IMR-90 (cell line): ENCODE results near the gene HSPD1. TPM values are rescaled to one million over a fixed set of nuclear protein-coding genes. Genes with fewer than 3 reads are reported as not detected.

Source experiments
- ATAC-seq: fragments of 200-7000 bp; cut with Tn5 transposase; 2 replicates; pipeline ENCODE4 v1.9.1; 2020; ENCODE audit warnings: low read depth, mild to moderate bottlenecking, moderate library complexity
- BruUV-seq: library from RNA; stranded (reverse); fragments of 400-500 nt; replicated peaks from 2 replicates; lab custom pipeline; 2021; lab: Mats Ljungman, UMichigan
- CTCF ChIA-PET: fragments of 300-600 bp; formaldehyde crosslinking; extraction: SDS; loops from one replicate; lab custom pipeline; 2021; ENCODE audit warnings: antibody characterized with exemption; lab: Yijun Ruan, JAX
- POLR2A ChIA-PET: fragments of 300-600 bp; sonication (Branson Sonifier 250); formaldehyde crosslinking; loops from one replicate; lab custom pipeline; 2022; ENCODE audit warnings: antibody characterized with exemption; ENCODE audit not compliant: unreplicated experiment; lab: Charles Lee
- DNase-seq: peaks from one replicate; pipeline ENCODE4 v3.0.0; 2013
- H2AFZ ChIP-seq: replicated peaks from 2 replicates; pipeline ENCODE3; 2013; ENCODE audit warnings: low read length, mild to moderate bottlenecking; ENCODE audit not compliant: poor library complexity
- H2AK5ac ChIP-seq: 2 replicates; pipeline ENCODE4 v1.6.1; 2013; ENCODE audit warnings: low read depth, low read length, inconsistent platforms
- H2AK9ac ChIP-seq: replicated peaks from 2 replicates; pipeline ENCODE3; 2013; ENCODE audit warnings: mild to moderate bottlenecking, low read depth, low read length, moderate library complexity; ENCODE audit not compliant: poor library complexity
- H2BK120ac ChIP-seq: 2 replicates; pipeline ENCODE4 v1.6.1; 2013; ENCODE audit warnings: low read depth, low read length, inconsistent platforms
- H2BK15ac ChIP-seq: 3 replicates; pipeline ENCODE4 v1.6.1; 2013; ENCODE audit warnings: low read depth, low read length, inconsistent platforms
- H2BK20ac ChIP-seq: 2 replicates; pipeline ENCODE4 v1.6.1; 2013; ENCODE audit warnings: low read depth, mild to moderate bottlenecking, inconsistent platforms, low read length, moderate library complexity
- H2BK5ac ChIP-seq: 2 replicates; pipeline ENCODE4 v1.6.1; 2013; ENCODE audit warnings: mild to moderate bottlenecking, low read depth, low read length, inconsistent platforms; ENCODE audit not compliant: poor library complexity, severe bottlenecking
- H3K14ac ChIP-seq: replicated peaks from 2 replicates; pipeline ENCODE4 v1.6.1; 2013; ENCODE audit warnings: low read depth, low read length, inconsistent platforms
- H3K18ac ChIP-seq: 2 replicates; pipeline ENCODE4 v1.6.1; 2013; ENCODE audit warnings: low read depth, low read length, control low read depth
- H3K23ac ChIP-seq: 2 replicates; pipeline ENCODE4 v1.6.1; 2013; ENCODE audit warnings: low read depth, low read length, inconsistent platforms
- H3K27ac ChIP-seq: 2 replicates; pipeline ENCODE4 v1.5.1; 2013; ENCODE audit warnings: mild to moderate bottlenecking, control low read depth, low read length; ENCODE audit not compliant: insufficient read depth
- H3K27me3 ChIP-seq: 2 replicates; pipeline ENCODE4 v1.6.1; 2013; ENCODE audit warnings: low read length; ENCODE audit not compliant: control insufficient read depth, insufficient read depth
- H3K36me3 ChIP-seq: 2 replicates; pipeline ENCODE4 v1.6.1; 2013; ENCODE audit warnings: low read length, mixed read lengths; ENCODE audit not compliant: control insufficient read depth, insufficient read depth
- H3K4ac ChIP-seq: 2 replicates; pipeline ENCODE4 v1.6.1; 2013; ENCODE audit warnings: low read depth, low read length, inconsistent platforms
- H3K4me1 ChIP-seq: 2 replicates; pipeline ENCODE4 v1.6.1; 2013; ENCODE audit warnings: low read length, mixed read lengths; ENCODE audit not compliant: control insufficient read depth, insufficient read depth
- H3K4me2 ChIP-seq: 2 replicates; pipeline ENCODE4 v1.6.1; 2013; ENCODE audit warnings: low read depth, mild to moderate bottlenecking, control low read depth, low read length, moderate library complexity
- H3K4me3 ChIP-seq: 2 replicates; pipeline ENCODE4 v1.5.1; 2013; ENCODE audit warnings: low read depth, mild to moderate bottlenecking, control low read depth, low read length, moderate library complexity; ENCODE audit not compliant: insufficient read depth
- H3K56ac ChIP-seq: 2 replicates; pipeline ENCODE4 v1.6.1; 2013; ENCODE audit warnings: low read length, inconsistent platforms; ENCODE audit not compliant: insufficient read depth; ENCODE audit errors: extremely low read depth
- H3K79me1 ChIP-seq, 2 experiments: 2 replicates each; pipeline ENCODE4 v1.6.1; 2013; ENCODE audit warnings: low read length in 2 of 2, inconsistent platforms in 1 of 2, low read depth in 1 of 2
- H3K9ac ChIP-seq: 2 replicates; pipeline ENCODE4 v1.6.1; 2013; ENCODE audit warnings: low read depth, low read length, control low read depth
- H3K9me1 ChIP-seq: 2 replicates; pipeline ENCODE4 v1.6.1; 2013; ENCODE audit warnings: low read length, inconsistent platforms; ENCODE audit not compliant: insufficient read depth
- H3K9me3 ChIP-seq: 2 replicates; pipeline ENCODE4 v1.6.1; 2013; ENCODE audit warnings: low read length; ENCODE audit not compliant: control insufficient read depth, insufficient read depth
- H4K20me1 ChIP-seq: 2 replicates; pipeline ENCODE4 v1.6.1; 2013; ENCODE audit warnings: low read length, inconsistent platforms; ENCODE audit not compliant: insufficient read depth
- H4K5ac ChIP-seq: 2 replicates; pipeline ENCODE4 v1.6.1; 2013; ENCODE audit warnings: mild to moderate bottlenecking, low read depth, low read length, control low read depth
- H4K8ac ChIP-seq, 2 experiments: 2 replicates each; pipeline ENCODE4 v1.6.1; 2013; ENCODE audit warnings: low read depth in 2 of 2, low read length in 2 of 2, control low read depth in 1 of 2, inconsistent platforms in 1 of 2
- H4K91ac ChIP-seq: 2 replicates; pipeline ENCODE4 v1.6.1; 2013; ENCODE audit warnings: low read depth, low read length, inconsistent platforms; ENCODE audit not compliant: insufficient read depth
- CEBPB ChIP-seq: IDR thresholded peaks from 2 replicates; pipeline ENCODE4 v1.6.1; 2012; ENCODE audit warnings: low read depth, low read length, improper control_type of control experiment
- CHD1 ChIP-seq: IDR thresholded peaks from 2 replicates; pipeline ENCODE4 v1.6.1; 2012; ENCODE audit warnings: low read depth, low read length, improper control_type of control experiment
- FOS ChIP-seq: fragments of 150-350 bp; IDR thresholded peaks from 2 replicates; pipeline ENCODE4 v1.6.1; 2016; ENCODE audit warnings: low read depth, low read length
- MAFK ChIP-seq: IDR thresholded peaks from 2 replicates; pipeline ENCODE4 v1.6.1; 2012; ENCODE audit warnings: low read depth, low read length, improper control_type of control experiment
- NFE2L2 ChIP-seq: fragments of 150-350 bp; IDR thresholded peaks from 2 replicates; pipeline ENCODE4 v1.6.1; 2016; ENCODE audit warnings: low read depth, mild to moderate bottlenecking, low read length
- POLR2A ChIP-seq: IDR thresholded peaks from 2 replicates; pipeline ENCODE4 v1.6.1; 2012; ENCODE audit warnings: mild to moderate bottlenecking, low read depth, low read length
- RAD21 ChIP-seq: IDR thresholded peaks from 2 replicates; pipeline ENCODE4 v1.6.1; 2012; ENCODE audit warnings: low read length, improper control_type of control experiment
- RCOR1 ChIP-seq: IDR thresholded peaks from 2 replicates; pipeline ENCODE4 v1.6.1; 2012; ENCODE audit warnings: mild to moderate bottlenecking, low read length, improper control_type of control experiment; ENCODE audit not compliant: insufficient replicate concordance
- RFX5 ChIP-seq: IDR thresholded peaks from 2 replicates; pipeline ENCODE4 v1.8.0; 2012; ENCODE audit warnings: low read depth, mild to moderate bottlenecking, low read length, moderate library complexity
- SMC3 ChIP-seq: fragments of 150-350 bp; IDR thresholded peaks from 2 replicates; pipeline ENCODE4 v1.6.1; 2016; ENCODE audit warnings: low read depth, mild to moderate bottlenecking, antibody characterized with exemption, low read length, moderate library complexity
- dilution Hi-C: fragments of 300-500 bp; cut with HindIII; formaldehyde crosslinking; loops from one replicate; pipeline ENCODE4 v1.14.3; 2018; ENCODE audit warnings: low sequenced_read_pairs; ENCODE audit not compliant: unreplicated experiment
- in situ Hi-C: fragments of 300-500 bp; cut with MboI; formaldehyde crosslinking; loops from 3 replicates; pipeline ENCODE4 v1.14.3; 2019; ENCODE audit warnings: low sequenced_read_pairs, inconsistent platforms, mixed read lengths
- intact Hi-C: fragments of 100-400 bp; cut with micrococcal nuclease; formaldehyde crosslinking; loops from 2 replicates; pipeline ENCODE4 v1.10.0; 2022
- polyA plus RNA-seq, 3 experiments: library from polyadenylated mRNA; depleted of rRNA; stranded (reverse); fragments of >200 nt; gene quantifications; 2 replicates each; pipeline ENCODE4 v1.2.3, GENCODE V29; 2012; ENCODE audit warnings: low replicate concordance in 1 of 3
- total RNA-seq: library from RNA; depleted of rRNA; stranded (reverse); fragments of >200 nt; gene quantifications from 2 replicates; pipeline ENCODE4 v1.2.3, GENCODE V29; 2012
- TF ChIP-seq, protein P1 (sequence below): conservative IDR thresholded peaks from 2 replicates; pipeline ENCODE4 v1.5.1; 2012; ENCODE audit warnings: mild to moderate bottlenecking, low read depth, low read length, improper control_type of control experiment
- TF ChIP-seq, protein P2 (sequence below): fragments of 150-350 bp; IDR thresholded peaks from 2 replicates; pipeline ENCODE4 v1.6.1; 2016; ENCODE audit warnings: low read depth, mild to moderate bottlenecking, low read length, moderate library complexity, borderline replicate concordance

HSPD1 gene
- total and polyA plus RNA-seq, 2 of the 4 experiments (the other 2 are of a cell fraction): 171 TPM

DNA sequence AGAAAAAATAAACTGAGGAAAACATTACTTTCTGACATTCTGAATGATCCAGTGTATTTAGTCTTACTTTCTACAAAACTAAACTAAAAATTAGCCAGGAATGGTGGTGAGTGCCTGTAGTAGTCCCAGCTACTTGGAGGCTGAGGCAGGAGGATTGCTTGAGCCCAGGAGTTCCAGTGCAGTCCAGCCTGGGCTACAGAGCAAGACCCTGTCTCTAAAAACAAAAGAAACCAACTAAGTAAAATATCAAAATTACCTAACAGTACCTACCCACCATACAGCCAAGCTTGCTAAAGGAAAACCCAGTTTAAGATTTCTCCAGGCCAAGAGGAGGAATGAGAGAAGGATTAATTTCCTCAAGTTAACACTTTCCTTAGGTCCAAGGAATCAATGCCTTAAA lies 2.9 kb downstream of the HSPD1 start:
- Histone ChIP-seq H3K4me2 (no peak overlapping the region), H3K14ac (no peak overlapping the region), H4K5ac (no peak overlapping the region), H2BK120ac (no peak overlapping the region), H3K9me3 (no peaks in the 10 kb centered on the region), H4K8ac (no peak overlapping the region), H3K4me3 (no peak overlapping the region), H2AK9ac (no peak overlapping the region), H2BK5ac (no peak overlapping the region), H2AK5ac (no peak overlapping the region), H3K4ac (no peak overlapping the region), H3K36me3 (peaks cover 25% of the 10 kb centered on the region), H2BK15ac (no peak overlapping the region), H3K9ac (no peak overlapping the region), H3K4me1 (0 out of 2 replicates have a peak, but pooled peaks cover 1% of the 10 kb centered on the region), H4K91ac (no peak overlapping the region), H3K23ac (0 out of 2 replicates have a peak overlapping the region, but pooled peaks have one; percentile 24), H2AFZ (no peak overlapping the region), H3K27ac (no peak overlapping the region), H3K79me1 (peaks cover 22 to 38% of the 10 kb centered on the region in 2 experiments), H3K9me1 (0 out of 2 replicates have a peak, but pooled peaks cover 3% of the 10 kb centered on the region), H3K56ac (no peak overlapping the region), H2BK20ac (no peak overlapping the region), H3K18ac (no peak overlapping the region), H3K27me3 (no peaks in the 10 kb centered on the region), H4K20me1 (peaks cover 34% of the 10 kb centered on the region)
- no TSS peak for BruUV-seq
- TF ChIP-seq, protein P1, sequence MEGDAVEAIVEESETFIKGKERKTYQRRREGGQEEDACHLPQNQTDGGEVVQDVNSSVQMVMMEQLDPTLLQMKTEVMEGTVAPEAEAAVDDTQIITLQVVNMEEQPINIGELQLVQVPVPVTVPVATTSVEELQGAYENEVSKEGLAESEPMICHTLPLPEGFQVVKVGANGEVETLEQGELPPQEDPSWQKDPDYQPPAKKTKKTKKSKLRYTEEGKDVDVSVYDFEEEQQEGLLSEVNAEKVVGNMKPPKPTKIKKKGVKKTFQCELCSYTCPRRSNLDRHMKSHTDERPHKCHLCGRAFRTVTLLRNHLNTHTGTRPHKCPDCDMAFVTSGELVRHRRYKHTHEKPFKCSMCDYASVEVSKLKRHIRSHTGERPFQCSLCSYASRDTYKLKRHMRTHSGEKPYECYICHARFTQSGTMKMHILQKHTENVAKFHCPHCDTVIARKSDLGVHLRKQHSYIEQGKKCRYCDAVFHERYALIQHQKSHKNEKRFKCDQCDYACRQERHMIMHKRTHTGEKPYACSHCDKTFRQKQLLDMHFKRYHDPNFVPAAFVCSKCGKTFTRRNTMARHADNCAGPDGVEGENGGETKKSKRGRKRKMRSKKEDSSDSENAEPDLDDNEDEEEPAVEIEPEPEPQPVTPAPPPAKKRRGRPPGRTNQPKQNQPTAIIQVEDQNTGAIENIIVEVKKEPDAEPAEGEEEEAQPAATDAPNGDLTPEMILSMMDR: no peak
- no peak for TF ChIP-seq RCOR1
- TF ChIP-seq FOS: no peak
- TF ChIP-seq MAFK: no peak
- no peak for TF ChIP-seq CHD1
- TF ChIP-seq CEBPB: no peak
- TF ChIP-seq SMC3: no peak
- TF ChIP-seq NFE2L2: no peak
- no peak for TF ChIP-seq RAD21
- TF ChIP-seq POLR2A: no peak
- TF ChIP-seq, protein P2, sequence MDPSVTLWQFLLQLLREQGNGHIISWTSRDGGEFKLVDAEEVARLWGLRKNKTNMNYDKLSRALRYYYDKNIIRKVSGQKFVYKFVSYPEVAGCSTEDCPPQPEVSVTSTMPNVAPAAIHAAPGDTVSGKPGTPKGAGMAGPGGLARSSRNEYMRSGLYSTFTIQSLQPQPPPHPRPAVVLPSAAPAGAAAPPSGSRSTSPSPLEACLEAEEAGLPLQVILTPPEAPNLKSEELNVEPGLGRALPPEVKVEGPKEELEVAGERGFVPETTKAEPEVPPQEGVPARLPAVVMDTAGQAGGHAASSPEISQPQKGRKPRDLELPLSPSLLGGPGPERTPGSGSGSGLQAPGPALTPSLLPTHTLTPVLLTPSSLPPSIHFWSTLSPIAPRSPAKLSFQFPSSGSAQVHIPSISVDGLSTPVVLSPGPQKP: no peak
- TF ChIP-seq RFX5: no peak
- ATAC-seq (no peak), DNase-seq (no peak)
- in situ Hi-C loops (loop anchor here (5.0 kb wide), 1 partner anchor 79 kb away; no protein-coding TSS in a partner anchor), dilution Hi-C loops (no loop called here), intact Hi-C loops (loop anchor here (5.0 kb wide), 1 partner anchor 39 kb away; no protein-coding TSS in a partner anchor)
- ChIA-PET CTCF (no interaction called here), POLR2A (no interaction called here)
